Neural progenitor cell (in vitro differentiated cells): ENCODE data around the gene BTBD10.

Experiments
- CTCF ChIP-seq: fragments of 200-600 bp; sonication (generic); IDR thresholded peaks from 2 replicates; pipeline ENCODE4 v1.5.1; 2017; ENCODE audit warnings: antibody characterized with exemption, mild to moderate bottlenecking
- EZH2 ChIP-seq: fragments of 200-600 bp; sonication (generic); IDR thresholded peaks from 2 replicates; pipeline ENCODE4 v1.6.1; 2017; ENCODE audit warnings: antibody characterized with exemption, mild to moderate bottlenecking, moderate library complexity

GRCh38 chr11:13462311-13462900 lies 616 bp downstream of the BTBD10 start:
- TF ChIP-seq CTCF (peak; percentile 8), EZH2 (no peak)
